Sigmoid colon (tissue), 7 donors: ENCODE data around the gene CDX2. TPM values are rescaled to one million over a fixed set of nuclear protein-coding genes. Genes with fewer than 3 reads are reported as not detected.
A peak's percentile ranks its signal among the peaks of the same experiment; 100 is the strongest.

Experiments
- DNase-seq: peaks from one replicate; pipeline ENCODE4 v3.0.0-alpha.2; 2019
- H3K27ac ChIP-seq, 4 donors: fragments of 200-600 bp; sonication (generic); one replicate each; pipeline ENCODE4 v1.5.1; 2016 to 2019; ENCODE audit warnings: mild to moderate bottlenecking in 1 of 4
- H3K27me3 ChIP-seq, 3 donors: fragments of 200-600 bp; sonication (generic); one replicate each; pipeline ENCODE4 v1.5.1; 2019; ENCODE audit warnings: mild to moderate bottlenecking in 1 of 3
- H3K36me3 ChIP-seq, 4 donors: fragments of 200-600 bp; sonication (generic); one replicate each; pipeline ENCODE4 v1.5.1; 2016 to 2019
- H3K4me1 ChIP-seq, 4 donors: fragments of 200-600 bp; sonication (generic); one replicate each; pipeline ENCODE4 v1.5.1; 2017 to 2019
- H3K4me3 ChIP-seq, 4 donors: fragments of 200-600 bp; sonication (generic); one replicate each; pipeline ENCODE4 v1.5.1; 2017 to 2019; ENCODE audit warnings: mild to moderate bottlenecking in 2 of 4, moderate library complexity in 1 of 4
- H3K9me3 ChIP-seq, 4 donors: fragments of 200-600 bp in 3 of 4; sonication (generic) in 3 of 4; one replicate each; pipeline versions ENCODE4 v1.5.1 to v1.6.1; 2013 to 2019
- EP300 ChIP-seq, 4 donors: sonication (generic); formaldehyde crosslinking; IDR thresholded peaks; one replicate each; pipeline ENCODE4 v1.6.1; 2017; ENCODE audit warnings: antibody characterized with exemption in 4 of 4
- POLR2A ChIP-seq, 2 donors: fragments of 450-650 bp; IDR thresholded peaks; one replicate each; pipeline ENCODE4 v1.6.1; 2016; ENCODE audit warnings: antibody characterized with exemption in 2 of 2, mild to moderate bottlenecking in 2 of 2, moderate library complexity in 2 of 2
- POLR2AphosphoS5 ChIP-seq, 4 donors: sonication (generic); formaldehyde crosslinking; IDR thresholded peaks; one replicate each; pipeline ENCODE4 v1.6.1; 2017; ENCODE audit warnings: antibody characterized with exemption in 4 of 4
- WGBS, 2 donors: extraction: QIAGEN DNeasy Blood & Tissue Kit; methylation state at CpG; one replicate each; pipeline ENCODE4 v1.1.7; 2013; 5-methylcytosine and 5-hydroxymethylcytosine counted together
- intact Hi-C: fragments of 100-400 bp; cut with DNase I; formaldehyde crosslinking; loops from one replicate; pipeline ENCODE4 v1.15.1; 2023
- polyA plus RNA-seq, 3 donors: library from polyadenylated mRNA; stranded (reverse); fragments of 200-250 nt; gene quantifications; one replicate each; pipeline ENCODE4 v1.2.3, GENCODE V29; 2013
- total RNA-seq, 4 donors: library from RNA; depleted of rRNA; stranded (reverse); fragments of >200 nt; gene quantifications; one replicate each; pipeline ENCODE4 v1.1.0, GENCODE V29; 2016
- TF ChIP-seq, protein P1 (sequence below), 4 experiments: fragments of 450-650 bp in 3 of 4; fragments of 200-600 bp in 1 of 4; IDR thresholded peaks; one replicate each; pipeline ENCODE4 v1.5.1; 2016 to 2019; ENCODE audit warnings: antibody characterized with exemption in 4 of 4, mild to moderate bottlenecking in 3 of 4, moderate library complexity in 2 of 4
- donor health status: healthy with polysubstance abuse.
- donor health status: Bipolar disorder and iron deficiency.
- donor health status: healthy.

The CDX2 gene
- total and polyA plus RNA-seq, 7 donors, result 146 to 220 (median 168) TPM; not detected in 4

GRCh38 chr13:27979765-27980279 is 10.7 kb upstream of the CDX2 start:
- DNase-seq, result no peak
- no peaks in the 10 kb centered on the region for H3K36me3 ChIP-seq
- H3K27ac ChIP-seq, result no peak overlapping the region
- H3K27me3 ChIP-seq, result peaks cover 51 to 98% (median 88%) of the 10 kb centered on the region in 3 donors
- intact Hi-C loops, result loop anchor here (5.0 to 10.0 kb wide), 2 partner anchors 603 to 1035 kb away; no protein-coding TSS in a partner anchor
- WGBS, 2 donors, result 1 to 8% methylated on average over 15 of the region's 15 CpGs
- H3K4me3 ChIP-seq, result no peak overlapping the region
- no peaks in the 10 kb centered on the region for H3K9me3 ChIP-seq
- H3K4me1 ChIP-seq, result peaks cover 0 to 41% (median 29%) of the 10 kb centered on the region in 4 donors
- TF ChIP-seq POLR2AphosphoS5 (IDR thresholded peaks at IDR 0.05), result peak in 1 of 4 donors; percentile 39
- TF ChIP-seq POLR2A (IDR thresholded peaks at IDR 0.05), result no peak

- Histone ChIP-seq H3K27ac (no peak overlapping the region), H3K9me3 (no peaks in the 10 kb centered on the region), H3K27me3 (peaks cover 51 to 100% (median 95%) of the 10 kb centered on the region in 3 donors), H3K4me1 (peaks cover 0 to 41% (median 29%) of the 10 kb centered on the region in 4 donors), H3K36me3 (no peaks in the 10 kb centered on the region), H3K4me3 (no peak overlapping the region)
- 2 to 10% methylated on average over 15 of the region's 15 CpGs for WGBS, 2 donors
- intact Hi-C loops, result no loop called here
- TF ChIP-seq EP300 (IDR thresholded peaks at IDR 0.05) (no peak), POLR2AphosphoS5 (IDR thresholded peaks at IDR 0.05) (no peak), POLR2A (IDR thresholded peaks at IDR 0.05) (no peak)
- TF ChIP-seq, protein P1, sequence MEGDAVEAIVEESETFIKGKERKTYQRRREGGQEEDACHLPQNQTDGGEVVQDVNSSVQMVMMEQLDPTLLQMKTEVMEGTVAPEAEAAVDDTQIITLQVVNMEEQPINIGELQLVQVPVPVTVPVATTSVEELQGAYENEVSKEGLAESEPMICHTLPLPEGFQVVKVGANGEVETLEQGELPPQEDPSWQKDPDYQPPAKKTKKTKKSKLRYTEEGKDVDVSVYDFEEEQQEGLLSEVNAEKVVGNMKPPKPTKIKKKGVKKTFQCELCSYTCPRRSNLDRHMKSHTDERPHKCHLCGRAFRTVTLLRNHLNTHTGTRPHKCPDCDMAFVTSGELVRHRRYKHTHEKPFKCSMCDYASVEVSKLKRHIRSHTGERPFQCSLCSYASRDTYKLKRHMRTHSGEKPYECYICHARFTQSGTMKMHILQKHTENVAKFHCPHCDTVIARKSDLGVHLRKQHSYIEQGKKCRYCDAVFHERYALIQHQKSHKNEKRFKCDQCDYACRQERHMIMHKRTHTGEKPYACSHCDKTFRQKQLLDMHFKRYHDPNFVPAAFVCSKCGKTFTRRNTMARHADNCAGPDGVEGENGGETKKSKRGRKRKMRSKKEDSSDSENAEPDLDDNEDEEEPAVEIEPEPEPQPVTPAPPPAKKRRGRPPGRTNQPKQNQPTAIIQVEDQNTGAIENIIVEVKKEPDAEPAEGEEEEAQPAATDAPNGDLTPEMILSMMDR (IDR thresholded peaks at IDR 0.05), result no peak
- no peak for DNase-seq
Observed at GRCh38 chr13:27979001-27979643, 10.0 kb upstream of the CDX2 start.

- H3K27ac ChIP-seq, result no peak overlapping the region
- WGBS, 2 donors, result 1 to 3% methylated on average over 65 of the region's 65 CpGs
- H3K36me3 ChIP-seq, result no peaks in the 10 kb centered on the region
- no peaks in the 10 kb centered on the region for H3K9me3 ChIP-seq
- peak overlapping the region in 1 of 4 donors; percentile 8 for H3K4me3 ChIP-seq
- intact Hi-C loops, result no loop called here
- H3K27me3 ChIP-seq, result peaks cover 51 to 99% (median 93%) of the 10 kb centered on the region in 3 donors
- no peak for DNase-seq
- TF ChIP-seq, protein P1 (IDR thresholded peaks at IDR 0.05), result no peak
- no peak for TF ChIP-seq EP300 (IDR thresholded peaks at IDR 0.05)
- TF ChIP-seq POLR2AphosphoS5 (IDR thresholded peaks at IDR 0.05), result no peak
- no peak for TF ChIP-seq POLR2A (IDR thresholded peaks at IDR 0.05)
- peaks cover 0 to 41% (median 29%) of the 10 kb centered on the region in 4 donors for H3K4me1 ChIP-seq
Observed at GRCh38 chr13:27978301-27978968, 9.3 kb upstream of the CDX2 start.

DNA sequence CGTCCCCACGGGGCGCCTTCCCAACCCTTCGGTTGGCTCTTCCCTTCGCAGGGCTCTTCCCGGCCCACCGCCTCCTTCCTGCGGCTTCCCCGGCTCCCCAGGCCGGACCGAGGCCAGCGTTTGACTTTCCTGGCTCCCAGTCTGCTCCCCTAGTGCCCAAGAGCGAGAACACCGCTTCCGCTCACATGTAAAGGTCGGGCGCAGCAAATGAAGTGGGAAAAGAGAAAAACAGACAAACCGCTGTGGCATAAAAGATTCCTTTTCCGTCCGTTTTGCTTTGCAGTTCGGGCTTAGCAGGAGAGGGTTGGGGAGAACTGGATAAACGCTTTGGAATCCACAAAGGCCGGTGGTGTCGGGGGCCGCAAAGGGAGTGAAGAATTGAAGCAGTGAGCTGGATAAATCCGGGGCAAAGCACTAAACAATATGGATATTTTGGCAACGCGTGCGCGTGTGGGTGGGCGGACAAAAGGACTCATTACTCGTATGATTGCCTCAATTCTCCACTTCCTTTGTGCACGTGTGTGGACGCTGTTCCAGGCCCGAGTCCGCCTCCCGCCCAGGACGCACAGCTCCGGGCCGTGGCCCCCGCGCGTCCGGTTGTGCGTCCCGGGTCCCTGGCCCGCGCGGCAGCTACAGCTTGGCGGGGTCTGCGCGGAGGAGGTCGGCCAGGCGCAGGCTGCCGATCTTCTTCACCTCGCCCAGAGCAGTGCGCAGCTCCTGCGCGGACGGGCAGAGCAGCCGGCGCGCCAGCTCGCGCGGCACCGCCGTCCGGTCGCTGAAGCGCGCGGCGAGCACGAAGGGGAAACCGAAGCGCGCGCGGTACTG is 8.6 kb upstream of the CDX2 start:
- Histone ChIP-seq H3K4me3 (peak overlapping the region in 1 of 4 donors; percentile 8), H3K27ac (no peak overlapping the region), H3K36me3 (no peaks in the 10 kb centered on the region), H3K27me3 (peaks cover 47 to 99% (median 93%) of the 10 kb centered on the region in 3 donors), H3K9me3 (no peaks in the 10 kb centered on the region), H3K4me1 (peaks cover 0 to 41% (median 29%) of the 10 kb centered on the region in 4 donors)
- TF ChIP-seq, protein P1 (IDR thresholded peaks at IDR 0.05), result no peak
- TF ChIP-seq POLR2AphosphoS5 (IDR thresholded peaks at IDR 0.05) (no peak), EP300 (IDR thresholded peaks at IDR 0.05) (no peak), POLR2A (IDR thresholded peaks at IDR 0.05) (no peak)
- DNase-seq, result no peak
- 1 to 3% methylated on average over 80 of the region's 80 CpGs for WGBS, 2 donors
- intact Hi-C loops, result no loop called here
